ENCODE measurements around the gene SORCS3.

The SORCS3 gene

GRCh38 chr10:104678658-104679057 lies 37.6 kb downstream of the SORCS3 start:
- H3K4me3 ChIP-seq (ENCODE audit: low read length): no peak overlapping the region
- H3K4me1 ChIP-seq (ENCODE audit: low read length): no peaks in the 10 kb centered on the region
- H3K9ac ChIP-seq (ENCODE audit: low read length): no peak overlapping the region
- no peaks in the 10 kb centered on the region for H3F3A ChIP-seq (ENCODE audit: insufficient read depth, low read length)
- no peak overlapping the region for H3K27ac ChIP-seq (ENCODE audit: low read length)
- no peaks in the 10 kb centered on the region for H3K79me2 ChIP-seq (ENCODE audit: low read length)
- no peaks in the 10 kb centered on the region for H4K20me1 ChIP-seq (ENCODE audit: insufficient read depth, low read length)
- H3K36me3 ChIP-seq (replicated peaks; ENCODE audit: insufficient read depth, low read length): no peaks in the 10 kb centered on the region
- TF ChIP-seq CTCF (IDR thresholded peaks at IDR 0.05; ENCODE audit: low read length): no peak
- TF ChIP-seq EZH2 (optimal IDR thresholded peaks at IDR 0.05; ENCODE audit: low read depth, low read length): no peak
- no peak for TF ChIP-seq EZH2phosphoT487 (IDR thresholded peaks at IDR 0.05; ENCODE audit: low read length)
- no peaks in the 10 kb centered on the region for H3K9me2 ChIP-seq (replicated peaks; ENCODE audit: insufficient read depth, low read length)
- no peaks in the 10 kb centered on the region for H3K27me3 ChIP-seq (replicated peaks; ENCODE audit: insufficient read depth, low read length)
- DNase-seq: no peak
- no peak overlapping the region for H3K4me2 ChIP-seq (ENCODE audit: low read depth, low read length)
- no peak overlapping the region for H2AFZ ChIP-seq (ENCODE audit: low read length)
- H3K9me3 ChIP-seq (replicated peaks; ENCODE audit: insufficient read depth, low read length): no peaks in the 10 kb centered on the region

GRCh38 chr10:104680467-104681401 lies 39.6 kb downstream of the SORCS3 start:
- H3K9me2 ChIP-seq (replicated peaks; ENCODE audit: insufficient read depth, low read length): no peaks in the 10 kb centered on the region
- H3K4me3 ChIP-seq (ENCODE audit: low read length): no peak overlapping the region
- H3K27me3 ChIP-seq (replicated peaks; ENCODE audit: insufficient read depth, low read length): no peaks in the 10 kb centered on the region
- H3K79me2 ChIP-seq (ENCODE audit: low read length): no peaks in the 10 kb centered on the region
- H3K4me2 ChIP-seq (ENCODE audit: low read depth, low read length): no peak overlapping the region
- no peak overlapping the region for H2AFZ ChIP-seq (ENCODE audit: low read length)
- no peak overlapping the region for H3K9ac ChIP-seq (ENCODE audit: low read length)
- no peaks in the 10 kb centered on the region for H3K4me1 ChIP-seq (ENCODE audit: low read length)
- TF ChIP-seq EZH2phosphoT487 (IDR thresholded peaks at IDR 0.05; ENCODE audit: low read length) (no peak), CTCF (IDR thresholded peaks at IDR 0.05; ENCODE audit: low read length) (no peak), EZH2 (optimal IDR thresholded peaks at IDR 0.05; ENCODE audit: low read depth, low read length) (no peak)
- no peak overlapping the region for H3K27ac ChIP-seq (ENCODE audit: low read length)
- no peak for DNase-seq
- H3K36me3 ChIP-seq (replicated peaks; ENCODE audit: insufficient read depth, low read length): no peaks in the 10 kb centered on the region
- no peaks in the 10 kb centered on the region for H4K20me1 ChIP-seq (ENCODE audit: insufficient read depth, low read length)
- H3F3A ChIP-seq (ENCODE audit: insufficient read depth, low read length): no peaks in the 10 kb centered on the region
- H3K9me3 ChIP-seq (replicated peaks; ENCODE audit: insufficient read depth, low read length): no peaks in the 10 kb centered on the region

- Histone ChIP-seq H3K27ac (ENCODE audit: low read length) (no peak overlapping the region), H3K36me3 (replicated peaks; ENCODE audit: insufficient read depth, low read length) (no peaks in the 10 kb centered on the region), H3K4me2 (ENCODE audit: low read depth, low read length) (no peak overlapping the region), H3K9ac (ENCODE audit: low read length) (no peak overlapping the region), H3K79me2 (ENCODE audit: low read length) (no peaks in the 10 kb centered on the region), H4K20me1 (ENCODE audit: insufficient read depth, low read length) (no peaks in the 10 kb centered on the region), H3K4me1 (ENCODE audit: low read length) (no peaks in the 10 kb centered on the region), H3K9me3 (replicated peaks; ENCODE audit: insufficient read depth, low read length) (no peaks in the 10 kb centered on the region), H3K4me3 (ENCODE audit: low read length) (no peak overlapping the region), H3F3A (ENCODE audit: insufficient read depth, low read length) (no peaks in the 10 kb centered on the region), H3K9me2 (replicated peaks; ENCODE audit: insufficient read depth, low read length) (no peaks in the 10 kb centered on the region), H3K27me3 (replicated peaks; ENCODE audit: insufficient read depth, low read length) (no peaks in the 10 kb centered on the region), H2AFZ (ENCODE audit: low read length) (no peak overlapping the region)
- DNase-seq: no peak
- TF ChIP-seq EZH2phosphoT487 (IDR thresholded peaks at IDR 0.05; ENCODE audit: low read length) (no peak), EZH2 (optimal IDR thresholded peaks at IDR 0.05; ENCODE audit: low read depth, low read length) (no peak), CTCF (IDR thresholded peaks at IDR 0.05; ENCODE audit: low read length) (no peak)
Observed at GRCh38 chr10:104681485-104681884, 40.4 kb downstream of the SORCS3 start.

All from MM.1S (cell line).